Chondrocyte (in vitro differentiated cells): ENCODE results near the gene GPATCH8. TPM values are rescaled to one million over a fixed set of nuclear protein-coding genes. Genes with fewer than 3 reads are reported as not detected.
A peak's percentile ranks its signal among the peaks of the same experiment; 100 is the strongest.
"Not testable (repeated sequence)": the region's sequence is repeated elsewhere in the genome, so short reads cannot be mapped to it uniquely, and the experiment has no call there.

Experiments
- DNase-seq: peaks from one replicate; pipeline ENCODE4 v3.0.0; 2021; ENCODE audit warnings: mixed read lengths, low spot score
- H3K27ac Mint-ChIP-seq: one replicate; pipeline ENCODE4 v1.8.0; 2021; ENCODE audit warnings: mild to moderate bottlenecking, moderate library complexity, mixed read lengths; ENCODE audit not compliant: unreplicated experiment
- H3K27me3 Mint-ChIP-seq: 2 replicates; pipeline ENCODE4 v1.8.0; 2021; ENCODE audit warnings: low read depth, mixed read lengths
- H3K36me3 Mint-ChIP-seq: 2 replicates; pipeline ENCODE4 v1.8.0; 2021; ENCODE audit warnings: low read depth, mixed read lengths
- H3K4me1 Mint-ChIP-seq: 2 replicates; pipeline ENCODE4 v1.8.0; 2021; ENCODE audit warnings: low read depth, mild to moderate bottlenecking, mixed read lengths
- H3K4me3 Mint-ChIP-seq: one replicate; pipeline ENCODE4 v1.8.0; 2021; ENCODE audit warnings: mild to moderate bottlenecking, moderate library complexity, mixed read lengths; ENCODE audit not compliant: unreplicated experiment
- H3K9me3 Mint-ChIP-seq: 2 replicates; pipeline ENCODE4 v1.8.0; 2021; ENCODE audit warnings: low read depth, mixed read lengths
- total RNA-seq: library from RNA; stranded (reverse); gene quantifications from 3 replicates; pipeline ENCODE4 v1.2.1, GENCODE V29; 2021
- TF ChIP-seq, protein P1 (sequence below): fragments of 200-600 bp; sonication (generic); IDR thresholded peaks from 2 replicates; pipeline ENCODE4 v1.5.0; 2021; ENCODE audit warnings: antibody characterized with exemption, mild to moderate bottlenecking, moderate library complexity

The GPATCH8 gene
- total RNA-seq, 1 donor from 2014 or later, result 31.1 TPM

DNA sequence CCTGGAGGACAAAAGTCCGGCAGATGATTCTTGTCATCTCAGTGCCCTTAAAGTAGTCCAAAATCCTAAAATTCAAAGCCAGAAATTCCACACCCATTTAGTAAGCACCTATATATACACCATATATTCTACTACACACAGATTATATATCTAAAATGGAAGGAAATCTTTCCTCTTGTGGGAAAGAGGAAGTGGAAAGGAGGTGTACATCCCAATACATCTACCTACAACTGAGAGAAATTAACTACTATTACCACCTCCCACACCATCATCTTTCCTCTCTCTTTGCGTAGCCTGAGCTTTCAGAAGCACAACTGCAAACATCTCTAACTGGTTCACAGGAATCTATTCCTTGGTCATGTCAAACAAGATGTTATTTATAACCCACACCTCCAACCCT is 108.4 kb downstream of the GPATCH8 start:
- DNase-seq, result no peak
- Mint-ChIP-seq H3K9me3 (no peaks in the 10 kb centered on the region), H3K27me3 (no peaks in the 10 kb centered on the region), H3K36me3 (peaks cover 16% of the 10 kb centered on the region), H3K4me1 (no peaks in the 10 kb centered on the region), H3K4me3 (no peak overlapping the region), H3K27ac (no peak overlapping the region)
- TF ChIP-seq, protein P1, sequence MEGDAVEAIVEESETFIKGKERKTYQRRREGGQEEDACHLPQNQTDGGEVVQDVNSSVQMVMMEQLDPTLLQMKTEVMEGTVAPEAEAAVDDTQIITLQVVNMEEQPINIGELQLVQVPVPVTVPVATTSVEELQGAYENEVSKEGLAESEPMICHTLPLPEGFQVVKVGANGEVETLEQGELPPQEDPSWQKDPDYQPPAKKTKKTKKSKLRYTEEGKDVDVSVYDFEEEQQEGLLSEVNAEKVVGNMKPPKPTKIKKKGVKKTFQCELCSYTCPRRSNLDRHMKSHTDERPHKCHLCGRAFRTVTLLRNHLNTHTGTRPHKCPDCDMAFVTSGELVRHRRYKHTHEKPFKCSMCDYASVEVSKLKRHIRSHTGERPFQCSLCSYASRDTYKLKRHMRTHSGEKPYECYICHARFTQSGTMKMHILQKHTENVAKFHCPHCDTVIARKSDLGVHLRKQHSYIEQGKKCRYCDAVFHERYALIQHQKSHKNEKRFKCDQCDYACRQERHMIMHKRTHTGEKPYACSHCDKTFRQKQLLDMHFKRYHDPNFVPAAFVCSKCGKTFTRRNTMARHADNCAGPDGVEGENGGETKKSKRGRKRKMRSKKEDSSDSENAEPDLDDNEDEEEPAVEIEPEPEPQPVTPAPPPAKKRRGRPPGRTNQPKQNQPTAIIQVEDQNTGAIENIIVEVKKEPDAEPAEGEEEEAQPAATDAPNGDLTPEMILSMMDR, result no peak

- not testable (repeated sequence) for H3K4me3 Mint-ChIP-seq, H3K27ac Mint-ChIP-seq, H3K9me3 Mint-ChIP-seq, H3K27me3 Mint-ChIP-seq, DNase-seq, H3K4me1 Mint-ChIP-seq
- peaks cover 12% of the 10 kb centered on the region for H3K36me3 Mint-ChIP-seq
Measured at GRCh38 chr17:44394112-44394511, 109.1 kb downstream of the GPATCH8 start.

DNA sequence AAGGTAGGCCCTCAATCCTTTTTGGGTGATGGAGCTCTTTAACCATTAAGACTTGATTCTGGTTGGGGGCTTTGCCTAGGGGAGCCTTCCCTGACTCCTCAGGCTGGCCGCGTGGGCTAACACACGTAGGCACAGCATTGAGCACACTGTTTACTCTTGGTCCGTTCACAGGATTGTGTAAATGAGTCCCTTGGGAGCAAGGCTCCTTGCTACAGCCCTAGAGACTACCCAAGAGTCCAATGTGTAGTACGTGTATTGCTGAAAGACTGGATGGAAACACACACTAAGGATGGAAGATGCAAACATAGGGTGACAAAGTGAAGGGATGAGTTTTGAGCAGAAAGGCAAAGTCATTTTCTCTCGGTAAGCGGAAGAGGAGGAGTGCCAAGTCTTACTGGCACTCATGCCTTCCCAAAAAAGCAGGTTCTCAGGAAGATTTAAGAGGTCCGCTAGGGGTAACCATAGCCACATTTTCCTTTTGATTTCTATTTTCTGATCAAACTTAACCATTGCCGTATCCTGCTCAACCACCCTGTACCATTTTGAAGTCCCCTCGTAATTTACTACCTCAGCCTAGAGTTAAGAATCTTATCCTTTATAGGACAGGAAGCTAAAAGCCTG is 112.8 kb downstream of the GPATCH8 start:
- no peak overlapping the region for H3K4me3 Mint-ChIP-seq
- TF ChIP-seq, protein P1, result no peak
- DNase-seq, result no peak

GRCh38 chr17:44389723-44390202 is 113.4 kb downstream of the GPATCH8 start:
- no peak overlapping the region for H3K4me3 Mint-ChIP-seq
- H3K27ac Mint-ChIP-seq, result no peak overlapping the region
- DNase-seq, result peak; percentile 49
- H3K36me3 Mint-ChIP-seq, result peaks cover 1% of the 10 kb centered on the region
- no peaks in the 10 kb centered on the region for H3K27me3 Mint-ChIP-seq
- TF ChIP-seq, protein P1, result no peak
- peaks cover 9% of the 10 kb centered on the region for H3K4me1 Mint-ChIP-seq
- H3K9me3 Mint-ChIP-seq, result no peaks in the 10 kb centered on the region

More for the DNA sequence above, 112.8 kb downstream of the GPATCH8 start:
- Mint-ChIP-seq H3K9me3 (no peaks in the 10 kb centered on the region), H3K27ac (no peak overlapping the region), H3K27me3 (no peaks in the 10 kb centered on the region), H3K4me1 (peaks cover 6% of the 10 kb centered on the region), H3K36me3 (peaks cover 1% of the 10 kb centered on the region)

GRCh38 chr17:44389281-44389680 is 113.9 kb downstream of the GPATCH8 start, which contains the start of gene ITGA2B:
Gene ITGA2B, minus strand, starts transcription at chr17:44389649. Its CDS starts 176 bp downstream, at chr17:44389473.
- H3K4me3 Mint-ChIP-seq, result no peak within 1 kb of the TSS
- TF ChIP-seq, protein P1, result no peak
- H3K36me3 Mint-ChIP-seq, result peaks cover 1% of the 10 kb centered on the region
- peak; percentile 50 for DNase-seq
- no peaks in the 10 kb centered on the region for H3K9me3 Mint-ChIP-seq
- peaks cover 10% of the 10 kb centered on the region for H3K4me1 Mint-ChIP-seq
- H3K27me3 Mint-ChIP-seq, result no peaks in the 10 kb centered on the region
- H3K27ac Mint-ChIP-seq, result no peak within 1 kb of the TSS

DNA sequence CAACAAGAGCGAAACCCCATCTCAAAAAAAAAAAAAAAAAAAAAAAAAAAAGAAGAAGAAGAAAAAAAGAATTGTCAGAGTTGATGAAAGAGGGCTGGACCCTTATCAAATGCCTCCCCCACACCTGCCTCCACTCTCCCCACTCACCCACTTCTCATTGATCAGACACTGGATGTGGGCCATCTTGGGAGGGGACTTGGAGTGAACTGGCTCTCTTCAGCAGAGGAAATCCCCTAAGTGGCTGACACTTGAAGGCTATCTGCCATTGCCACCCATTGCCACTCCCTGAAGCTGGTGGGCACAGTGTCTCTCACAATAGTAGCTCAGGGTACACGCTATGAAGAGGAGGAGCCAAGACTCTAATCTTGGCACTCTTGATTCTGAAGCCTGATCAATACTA is 115.4 kb downstream of the GPATCH8 start:
- Mint-ChIP-seq H3K36me3 (peaks cover 1% of the 10 kb centered on the region), H3K27ac (no peak overlapping the region), H3K27me3 (no peaks in the 10 kb centered on the region), H3K4me1 (peaks cover 10% of the 10 kb centered on the region), H3K4me3 (no peak overlapping the region), H3K9me3 (no peaks in the 10 kb centered on the region)
- TF ChIP-seq, protein P1, result no peak
- DNase-seq, result no peak
